D721Med (cell line): Measurements from ENCODE around the gene OXSR1.

Experiments
- DNase-seq: peaks from one replicate; pipeline ENCODE4 v3.0.0; 2011; ENCODE audit warnings: low spot score; ENCODE audit not compliant: insufficient read length
- FAIRE-seq: peaks from 2 replicates; lab custom pipeline; 2011; peaks lifted over from hg19 to GRCh38; lab: Jason Lieb, UNC
- TF ChIP-seq, protein P1 (sequence below): IDR thresholded peaks from 2 replicates; pipeline ENCODE4 v1.5.1; 2012; ENCODE audit warnings: mild to moderate bottlenecking, control low read depth; ENCODE audit not compliant: insufficient read depth; ENCODE audit errors: missing control alignments

OXSR1 gene

GRCh38 chr3:38163117-38163840, 2.1 kb upstream of the OXSR1 start:
- FAIRE-seq (no peak), DNase-seq (no peak)
- TF ChIP-seq, protein P1, sequence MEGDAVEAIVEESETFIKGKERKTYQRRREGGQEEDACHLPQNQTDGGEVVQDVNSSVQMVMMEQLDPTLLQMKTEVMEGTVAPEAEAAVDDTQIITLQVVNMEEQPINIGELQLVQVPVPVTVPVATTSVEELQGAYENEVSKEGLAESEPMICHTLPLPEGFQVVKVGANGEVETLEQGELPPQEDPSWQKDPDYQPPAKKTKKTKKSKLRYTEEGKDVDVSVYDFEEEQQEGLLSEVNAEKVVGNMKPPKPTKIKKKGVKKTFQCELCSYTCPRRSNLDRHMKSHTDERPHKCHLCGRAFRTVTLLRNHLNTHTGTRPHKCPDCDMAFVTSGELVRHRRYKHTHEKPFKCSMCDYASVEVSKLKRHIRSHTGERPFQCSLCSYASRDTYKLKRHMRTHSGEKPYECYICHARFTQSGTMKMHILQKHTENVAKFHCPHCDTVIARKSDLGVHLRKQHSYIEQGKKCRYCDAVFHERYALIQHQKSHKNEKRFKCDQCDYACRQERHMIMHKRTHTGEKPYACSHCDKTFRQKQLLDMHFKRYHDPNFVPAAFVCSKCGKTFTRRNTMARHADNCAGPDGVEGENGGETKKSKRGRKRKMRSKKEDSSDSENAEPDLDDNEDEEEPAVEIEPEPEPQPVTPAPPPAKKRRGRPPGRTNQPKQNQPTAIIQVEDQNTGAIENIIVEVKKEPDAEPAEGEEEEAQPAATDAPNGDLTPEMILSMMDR, result no peak

DNA sequence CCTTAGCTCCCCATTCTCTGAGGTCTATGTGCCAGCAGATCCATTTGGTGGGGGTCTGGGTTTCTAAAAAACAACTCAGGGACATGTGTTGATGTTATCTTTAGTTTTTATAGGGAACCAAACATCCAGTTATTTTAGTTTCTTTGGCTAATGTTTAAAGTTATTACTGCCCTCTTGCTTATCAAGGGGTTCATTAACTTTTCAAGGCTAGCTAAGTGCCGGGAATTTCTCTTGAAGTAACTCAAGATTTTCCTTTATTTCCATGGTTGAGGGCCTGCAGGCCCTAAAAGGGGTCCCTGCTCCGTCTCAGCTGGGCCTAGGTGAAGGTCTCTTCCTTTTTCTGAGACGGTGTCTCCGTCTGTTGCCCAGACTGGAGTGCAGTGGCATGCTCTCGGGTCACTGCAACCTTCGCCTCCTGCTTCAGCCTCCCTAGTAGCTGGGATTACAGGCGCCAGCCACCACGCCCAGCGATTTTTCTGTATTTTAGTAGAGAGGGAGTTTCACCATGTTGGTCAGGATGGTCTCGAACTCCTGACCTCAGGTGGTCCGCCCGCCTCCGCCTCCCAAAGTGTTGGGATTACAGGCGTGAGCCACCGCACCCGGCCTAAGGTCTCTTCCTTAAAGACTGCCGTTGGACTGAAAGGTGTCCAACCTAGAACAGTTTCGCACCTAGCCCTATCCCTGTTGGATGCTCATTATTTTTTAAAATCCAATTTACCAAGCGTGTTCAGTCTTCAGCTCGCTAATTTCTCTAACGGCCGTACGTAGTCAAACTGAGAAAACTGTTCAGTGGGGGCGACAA, 1.3 kb upstream of the OXSR1 start:
- TF ChIP-seq, protein P1, result no peak
- no peak for DNase-seq
- FAIRE-seq, result no peak

DNA sequence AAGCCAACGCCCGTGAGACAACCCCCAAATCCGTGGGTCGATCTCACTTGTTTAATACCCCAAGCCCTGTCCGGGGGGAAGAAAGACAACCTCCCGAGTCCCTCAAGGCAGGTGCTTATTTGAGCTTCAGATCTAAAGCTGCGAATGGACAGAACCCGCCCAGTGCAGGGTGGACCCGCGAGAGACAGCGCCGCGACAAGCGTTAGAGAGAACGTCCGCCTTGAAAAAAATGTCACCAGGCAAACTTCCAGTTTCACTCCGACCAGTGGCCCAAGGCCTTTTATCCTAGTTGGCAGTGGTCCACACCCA, 740 bp upstream of the OXSR1 start:
- FAIRE-seq (no peak), DNase-seq (no peak)
- TF ChIP-seq, protein P1, result no peak

DNA sequence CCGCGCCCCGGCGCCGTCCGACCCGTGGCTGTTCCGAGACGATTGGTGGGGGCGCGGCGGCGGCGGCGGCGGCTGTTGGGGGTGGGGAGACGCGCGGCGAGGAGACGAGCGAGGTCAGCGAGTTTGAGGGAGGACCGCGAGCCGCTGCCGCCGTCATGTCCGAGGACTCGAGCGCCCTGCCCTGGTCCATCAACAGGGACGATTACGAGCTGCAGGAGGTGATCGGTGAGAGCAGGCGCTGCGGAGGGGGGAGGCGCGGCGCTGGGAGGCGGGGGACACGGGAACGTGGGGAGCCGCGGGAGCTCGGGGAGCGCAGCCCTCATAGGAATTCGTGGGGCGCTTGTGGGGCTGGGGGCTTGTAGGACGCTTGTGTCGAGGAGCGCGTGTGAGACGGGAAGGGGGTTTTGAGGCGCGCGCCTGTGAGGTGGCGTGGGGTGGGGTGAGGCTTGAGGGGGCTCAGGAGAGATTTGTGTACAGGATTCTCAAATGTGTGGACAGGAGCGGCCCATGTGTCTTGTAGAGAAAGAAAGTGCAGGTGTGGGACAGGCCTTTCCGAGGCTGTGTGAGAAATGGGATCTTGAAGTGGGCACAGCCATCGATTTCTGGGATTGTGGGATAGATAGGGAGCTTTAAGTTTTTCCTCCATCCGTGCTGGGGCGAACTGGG, 518 bp downstream of the OXSR1 start:
- DNase-seq (no peak), FAIRE-seq (no peak)
- TF ChIP-seq, protein P1, result no peak

GRCh38 chr3:38167591-38167990, 2.3 kb downstream of the OXSR1 start:
- no peak for DNase-seq
- no peak for FAIRE-seq
- TF ChIP-seq, protein P1, result no peak

DNA sequence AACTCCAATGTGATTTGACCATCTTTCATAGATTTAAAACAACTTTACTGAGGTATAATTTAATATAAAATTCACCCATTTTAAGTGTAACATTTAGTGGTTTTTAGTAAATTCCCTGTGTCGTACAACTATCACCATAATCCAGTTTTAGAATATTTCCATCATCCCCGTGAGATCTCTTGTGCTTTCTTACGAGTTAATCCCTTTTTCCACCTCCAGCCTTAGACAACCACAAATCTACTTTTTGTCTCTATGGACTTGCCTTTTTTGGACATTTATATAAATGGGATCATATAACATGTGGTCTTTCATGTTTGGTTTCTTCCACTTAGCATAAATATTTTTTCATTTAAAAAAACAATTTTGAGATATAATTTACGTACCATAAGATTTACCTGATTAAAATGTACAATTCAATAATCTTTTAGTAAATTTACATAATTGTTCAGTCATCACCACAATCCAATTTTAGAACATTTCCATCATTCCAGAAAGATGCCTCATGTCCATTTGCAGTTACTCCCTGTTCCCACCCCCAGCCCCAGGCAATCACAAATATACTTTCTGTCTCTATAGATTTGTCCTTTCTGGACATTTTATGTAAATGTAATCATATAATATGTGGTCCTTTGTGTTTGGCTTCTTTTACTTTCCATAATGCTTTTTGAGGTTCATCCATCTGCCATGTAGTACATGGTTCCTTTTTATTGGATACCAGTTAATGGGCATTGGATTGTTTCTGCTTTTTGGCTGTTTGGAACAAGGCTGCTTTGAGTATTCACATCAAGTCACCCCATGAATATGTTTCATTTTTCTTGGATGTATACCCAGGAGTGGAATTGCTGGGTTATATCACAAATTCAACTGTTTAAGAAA, 3.1 kb downstream of the OXSR1 start:
- TF ChIP-seq, protein P1, result no peak
- DNase-seq (no peak), FAIRE-seq (no peak)
